ENCODE data around the gene NEO1. TPM values are rescaled to one million over a fixed set of nuclear protein-coding genes. Genes with fewer than 3 reads are reported as not detected.

Gene NEO1
- total RNA-seq, 4 donors from 2014 or later: 11.5 to 80.3 (median 36.1) TPM

- Histone ChIP-seq H3K36me3 (no peaks in the 10 kb centered on the region), H3K27me3 (no peaks in the 10 kb centered on the region), H3K4me3 (no peak overlapping the region), H3K4me1 (no peaks in the 10 kb centered on the region), H3K27ac (no peak overlapping the region), H3K9me3 (no peaks in the 10 kb centered on the region)
- intact Hi-C loops (cut with DNase I; ENCODE audit: low total_unique reads): no loop called here
- no peak for TF ChIP-seq CTCF (IDR thresholded peaks at IDR 0.05)
- no peak for TF ChIP-seq POLR2A (IDR thresholded peaks at IDR 0.05)
- DNase-seq: no peak
Measured at GRCh38 chr15:73318463-73319351, 266.4 kb downstream of the NEO1 start.

GRCh38 chr15:73319460-73320245, 267.4 kb downstream of the NEO1 start:
- no peaks in the 10 kb centered on the region for H3K4me1 ChIP-seq
- TF ChIP-seq POLR2A (IDR thresholded peaks at IDR 0.05): no peak
- TF ChIP-seq CTCF (IDR thresholded peaks at IDR 0.05): no peak
- no peak overlapping the region for H3K27ac ChIP-seq
- H3K36me3 ChIP-seq: no peaks in the 10 kb centered on the region
- H3K27me3 ChIP-seq: no peaks in the 10 kb centered on the region
- intact Hi-C loops (cut with DNase I; ENCODE audit: low total_unique reads): no loop called here
- DNase-seq: no peak
- H3K4me3 ChIP-seq: no peak overlapping the region
- H3K9me3 ChIP-seq: no peaks in the 10 kb centered on the region

- no peaks in the 10 kb centered on the region for H3K36me3 ChIP-seq
- H3K4me3 ChIP-seq: no peak overlapping the region
- no peaks in the 10 kb centered on the region for H3K27me3 ChIP-seq
- H3K4me1 ChIP-seq: no peaks in the 10 kb centered on the region
- no peak overlapping the region for H3K27ac ChIP-seq
- TF ChIP-seq CTCF (IDR thresholded peaks at IDR 0.05) (no peak), POLR2A (IDR thresholded peaks at IDR 0.05) (no peak)
- DNase-seq: no peak
- no peaks in the 10 kb centered on the region for H3K9me3 ChIP-seq
- intact Hi-C loops (cut with DNase I; ENCODE audit: low total_unique reads): no loop called here
Measured at GRCh38 chr15:73320619-73321180, 268.4 kb downstream of the NEO1 start.

GRCh38 chr15:73321496-73322450, 269.5 kb downstream of the NEO1 start:
- Histone ChIP-seq H3K4me1 (no peaks in the 10 kb centered on the region), H3K4me3 (no peak overlapping the region), H3K27me3 (no peaks in the 10 kb centered on the region), H3K9me3 (no peaks in the 10 kb centered on the region), H3K36me3 (no peaks in the 10 kb centered on the region), H3K27ac (no peak overlapping the region)
- intact Hi-C loops (cut with DNase I; ENCODE audit: low total_unique reads): no loop called here
- TF ChIP-seq CTCF (IDR thresholded peaks at IDR 0.05) (no peak), POLR2A (IDR thresholded peaks at IDR 0.05) (no peak)
- DNase-seq: no peak

Data from uterus (tissue), 4 donors.